DOHH2 (cell line): ENCODE data around the gene AHRR.

Source experiments
- CTCF ChIP-seq: fragments of 200-600 bp; sonication (generic); IDR thresholded peaks from one replicate; pipeline ENCODE4 v1.5.1; 2014; ENCODE audit warnings: antibody characterized with exemption, mild to moderate bottlenecking, low read depth, low read length; ENCODE audit not compliant: poor library complexity, severe bottlenecking
- EZH2phosphoT487 ChIP-seq: fragments of 200-600 bp; sonication (generic); IDR thresholded peaks from 2 replicates; pipeline ENCODE4 v1.6.1; 2017; ENCODE audit warnings: borderline replicate concordance, mild to moderate bottlenecking, antibody characterized with exemption, low read length, moderate library complexity, mixed read lengths

- TF ChIP-seq CTCF (no peak), EZH2phosphoT487 (no peak)
Observed at GRCh38 chr5:460273-460625, 138.7 kb downstream of the AHRR start.
